NCI-H1105 treated with DMSO at 0.1 percent for 48 hours (cell line): ENCODE data around the gene FRMD5.

Source experiments
- DNase-seq: peaks from one replicate; lab custom pipeline; 2025; lab: John Stamatoyannopoulos, UW

Gene FRMD5

DNA sequence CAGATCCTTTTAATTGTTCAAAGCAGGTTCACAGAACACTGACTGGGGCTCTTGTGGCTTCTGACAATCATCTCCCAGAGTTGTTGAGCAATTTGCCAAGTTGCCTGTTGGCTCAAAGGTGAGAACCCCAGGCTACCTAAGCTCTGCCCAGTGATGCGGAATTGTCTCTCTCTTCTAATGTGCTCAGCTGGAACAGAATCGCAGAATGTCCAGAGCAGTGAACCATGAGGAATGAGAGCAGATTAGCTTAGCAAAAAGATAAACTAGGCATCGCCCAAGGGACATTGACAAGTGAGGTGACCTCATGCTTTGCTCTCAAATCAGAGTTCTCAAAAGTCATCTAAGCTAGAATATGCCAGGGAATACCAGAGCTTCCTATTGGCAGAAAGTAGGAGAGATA is 220.2 kb downstream of the FRMD5 start:
- no peak for DNase-seq

GRCh38 chr15:43969802-43970375 is 225.2 kb downstream of the FRMD5 start:
- DNase-seq: no peak

DNA sequence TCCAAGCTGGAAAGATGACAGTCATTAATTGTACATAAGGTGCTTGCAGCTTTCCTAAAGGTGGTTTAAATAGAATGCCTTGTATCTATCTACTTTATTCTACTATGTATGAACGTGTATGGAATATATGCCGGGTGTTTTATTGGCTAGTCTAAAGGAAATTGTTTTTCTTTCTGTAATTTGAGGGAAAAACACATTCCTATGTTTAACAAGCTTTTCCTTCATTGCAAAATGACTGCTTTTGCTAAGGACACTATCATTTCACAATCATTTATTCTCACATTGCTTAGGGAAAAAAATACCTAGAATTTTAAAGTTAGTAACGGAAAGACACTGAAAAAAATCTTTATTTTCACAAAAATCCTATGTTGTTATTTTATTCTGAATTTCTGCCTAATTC is 226.5 kb downstream of the FRMD5 start:
- DNase-seq: no peak

- DNase-seq: no peak
These were observed 228.4 kb downstream of the FRMD5 start for GRCh38 chr15:43966646-43967045.

- no peak for DNase-seq
These were observed 236.2 kb downstream of the FRMD5 start for GRCh38 chr15:43958861-43959330.

GRCh38 chr15:43957724-43958123 is 237.3 kb downstream of the FRMD5 start:
- DNase-seq: no peak

- DNase-seq: no peak
These were observed 239.9 kb downstream of the FRMD5 start for GRCh38 chr15:43955140-43955539.

DNA sequence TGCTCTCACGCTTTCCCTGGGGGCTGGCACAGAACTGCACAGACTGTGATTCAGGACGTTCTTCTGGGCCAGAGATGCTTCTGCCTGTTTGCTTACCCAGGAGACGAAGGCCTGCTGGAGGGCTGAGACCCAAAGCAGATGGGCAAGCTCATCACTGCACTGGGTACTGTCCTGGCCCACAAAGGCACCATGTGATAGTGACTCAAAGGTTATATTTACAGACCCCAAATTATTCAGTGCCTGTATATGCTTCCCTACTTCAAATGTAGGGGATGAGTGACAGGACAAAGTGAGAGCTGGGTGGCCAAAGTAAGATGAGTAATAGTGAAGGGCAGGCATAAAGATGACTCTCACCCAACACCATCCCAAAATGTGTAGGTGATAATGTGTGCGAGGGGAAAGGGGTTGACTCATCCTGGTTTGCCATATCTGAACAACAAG is 240.9 kb downstream of the FRMD5 start:
- no peak for DNase-seq

GRCh38 chr15:43953402-43953801 is 241.7 kb downstream of the FRMD5 start:
- DNase-seq: no peak

GRCh38 chr15:43950531-43950930 is 244.5 kb downstream of the FRMD5 start:
- no peak for DNase-seq

DNA sequence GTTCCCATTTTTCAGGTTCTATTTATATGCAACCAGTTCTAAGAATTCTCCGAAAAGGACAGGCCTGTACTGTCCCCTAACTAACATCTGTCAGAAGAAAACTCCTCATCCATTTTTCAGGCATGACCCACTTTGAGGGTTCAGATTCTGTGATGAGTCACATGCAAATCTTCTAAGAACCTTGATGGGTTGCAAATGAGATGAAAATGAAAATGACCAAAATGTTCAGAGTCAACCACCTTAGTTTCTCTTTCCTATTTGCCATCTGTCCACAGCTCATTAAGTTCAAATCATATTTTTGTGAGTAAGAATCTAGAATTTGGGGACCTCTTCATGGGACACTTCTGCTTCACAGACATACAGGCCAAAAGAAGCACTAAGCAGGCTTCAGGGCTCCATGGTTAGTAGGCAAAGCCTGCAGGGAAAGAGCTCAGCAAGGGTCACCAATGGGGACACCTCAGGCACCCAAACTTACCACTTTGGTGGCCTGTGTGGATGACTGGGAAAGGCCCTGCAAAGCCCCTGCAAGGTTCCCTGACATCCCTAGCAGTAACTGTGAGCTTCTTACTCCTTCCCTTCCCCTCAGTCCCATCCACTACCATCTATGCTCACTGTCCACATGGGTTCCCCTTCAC is 246.3 kb downstream of the FRMD5 start:
- DNase-seq: no peak

GRCh38 chr15:43943511-43943910 is 251.6 kb downstream of the FRMD5 start:
- DNase-seq: no peak

GRCh38 chr15:43942194-43942593 is 252.9 kb downstream of the FRMD5 start:
- DNase-seq: no peak

DNA sequence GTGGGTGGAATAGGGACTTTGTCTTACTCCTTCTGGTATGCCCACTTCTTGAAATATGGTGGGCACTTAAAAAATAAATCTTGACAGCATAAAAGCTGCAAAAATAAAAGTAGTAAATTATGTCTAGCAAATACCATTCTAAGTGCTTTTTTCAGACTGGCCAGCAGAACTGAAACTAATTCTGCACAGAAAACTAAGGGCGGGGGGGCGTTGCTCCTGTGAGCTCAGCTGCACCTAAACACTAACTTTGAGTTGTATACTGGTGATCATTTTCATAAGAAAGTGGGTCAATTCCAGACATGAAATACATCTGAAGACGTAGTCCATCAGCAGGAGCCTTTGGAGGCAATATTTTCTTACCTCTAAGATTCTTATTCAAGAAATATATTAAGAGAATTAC is 253.5 kb downstream of the FRMD5 start:
- no peak for DNase-seq

DNA sequence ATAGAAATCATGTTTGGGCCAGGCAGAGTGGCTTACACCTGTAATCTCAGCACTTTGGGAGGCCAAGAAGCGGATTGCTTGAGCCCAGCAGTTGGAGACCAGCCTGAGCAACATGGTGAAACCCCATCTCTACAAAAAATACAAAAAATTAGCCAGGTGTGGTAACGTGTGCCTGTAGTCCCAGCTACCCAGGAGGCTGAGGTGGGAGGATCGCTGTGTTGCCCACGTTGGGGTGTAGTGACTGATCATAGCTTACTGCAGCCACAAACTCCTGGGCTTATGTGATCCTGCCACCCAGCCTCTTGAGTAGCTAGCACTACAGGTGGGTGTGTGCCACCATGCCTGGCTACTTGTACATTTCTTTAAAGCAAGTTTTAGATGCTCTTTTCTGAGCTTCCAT is 254.0 kb downstream of the FRMD5 start:
- DNase-seq: no peak

DNA sequence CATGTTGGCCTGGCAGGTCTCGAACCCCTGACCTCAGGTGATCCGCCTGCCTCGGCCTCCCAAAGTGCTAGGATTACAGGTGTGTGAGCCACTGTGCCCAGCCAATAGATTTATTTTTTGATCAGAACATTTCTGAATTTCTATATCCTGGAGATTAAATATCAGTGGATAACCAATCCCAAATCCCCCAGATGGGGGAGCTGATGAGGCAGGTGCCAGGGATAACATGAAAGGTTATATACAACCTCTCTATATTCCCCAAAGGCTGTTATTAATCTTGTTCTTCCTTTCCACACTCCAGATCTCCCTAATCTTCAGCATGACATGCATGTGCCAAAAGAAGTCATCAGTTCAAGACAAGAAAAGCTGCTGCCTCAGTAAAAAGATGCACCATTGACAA is 256.0 kb downstream of the FRMD5 start:
- DNase-seq: no peak

GRCh38 chr15:43934480-43934879 is 260.6 kb downstream of the FRMD5 start:
- no peak for DNase-seq

GRCh38 chr15:43932907-43933306 is 262.2 kb downstream of the FRMD5 start:
- no peak for DNase-seq

- no peak for DNase-seq
These were observed 263.2 kb downstream of the FRMD5 start for GRCh38 chr15:43931790-43932435.

DNA sequence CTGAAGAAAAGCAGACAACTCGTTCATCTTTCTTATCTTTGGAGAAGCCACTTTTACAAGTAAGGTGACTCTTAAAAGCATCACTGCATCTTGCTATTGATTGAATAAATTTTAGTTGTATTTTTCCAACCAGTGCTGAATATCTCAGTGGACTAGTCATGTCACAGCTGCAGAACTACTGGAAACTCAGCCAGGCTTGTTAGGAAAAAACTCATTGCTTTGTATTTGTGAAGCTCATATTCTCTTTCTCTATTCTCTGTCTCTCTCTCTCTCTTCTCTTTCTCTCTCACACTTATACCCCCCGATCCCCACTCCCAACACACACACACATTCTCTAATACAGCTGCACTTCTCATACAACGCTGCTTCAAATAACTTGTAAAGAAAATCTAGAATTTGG is 264.0 kb downstream of the FRMD5 start:
- DNase-seq: no peak

DNA sequence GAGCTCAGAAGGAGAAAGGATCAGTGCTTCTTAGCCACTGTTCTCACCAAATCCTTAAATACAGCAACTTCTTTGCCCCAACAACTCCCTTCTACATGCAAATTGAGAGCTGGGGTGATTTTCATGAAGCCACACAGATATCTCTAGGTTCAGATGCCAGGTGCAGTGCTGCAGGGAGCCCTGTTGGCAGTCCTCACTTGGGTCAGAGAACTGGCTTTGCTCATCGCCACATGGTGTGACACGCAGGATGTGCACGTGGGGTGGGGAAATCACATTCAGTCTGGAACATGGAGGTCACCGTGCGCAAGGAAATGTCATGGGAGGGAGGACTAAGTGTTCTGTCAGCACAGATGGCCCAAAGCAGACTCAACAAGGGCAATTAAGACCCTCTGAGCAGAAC is 264.5 kb downstream of the FRMD5 start:
- DNase-seq: no peak

- DNase-seq: no peak
These were observed 265.0 kb downstream of the FRMD5 start for GRCh38 chr15:43930079-43930478.

GRCh38 chr15:43928152-43928551 is 266.9 kb downstream of the FRMD5 start:
- no peak for DNase-seq

- no peak for DNase-seq
These were observed 267.9 kb downstream of the FRMD5 start for GRCh38 chr15:43927203-43927602.
